Left lung (tissue), 10 donors: ENCODE results near the gene SON. TPM values are rescaled to one million over a fixed set of nuclear protein-coding genes. Genes with fewer than 3 reads are reported as not detected.
A peak's percentile ranks its signal among the peaks of the same experiment; 100 is the strongest.

Experiments
- ATAC-seq: fragments of 200-7000 bp; cut with Tn5 transposase; one replicate; pipeline ENCODE4 v1.9.1; 2020; ENCODE audit warnings: moderate library complexity
- DNase-seq, 4 donors: peaks; one replicate each; pipeline ENCODE4 v3.0.0-alpha.2; 2013 to 2020
- H3K27ac ChIP-seq, 2 donors: fragments of 200-600 bp; sonication (generic) in 1 of 2; one replicate each; pipeline versions ENCODE4 v1.5.0 to v1.8.0; 2020 to 2021
- H3K27me3 ChIP-seq, 2 donors: fragments of 200-600 bp; sonication (generic) in 1 of 2; one replicate each; pipeline versions ENCODE4 v1.5.0 to v1.8.0; 2020 to 2021
- H3K36me3 ChIP-seq, 2 donors: fragments of 200-600 bp; sonication (generic) in 1 of 2; one replicate each; pipeline versions ENCODE4 v1.5.0 to v1.8.0; 2020 to 2021
- H3K4me1 ChIP-seq, 2 donors: fragments of 200-600 bp; one replicate each; pipeline ENCODE4 v1.8.0; 2021
- H3K4me3 ChIP-seq, 2 donors: fragments of 200-600 bp; sonication (generic) in 1 of 2; one replicate each; pipeline versions ENCODE4 v1.5.0 to v1.8.0; 2020 to 2021; ENCODE audit warnings: mild to moderate bottlenecking in 1 of 2
- H3K9me3 ChIP-seq, 2 donors: fragments of 200-600 bp; sonication (generic) in 1 of 2; one replicate each; pipeline versions ENCODE4 v1.5.0 to v1.8.0; 2020 to 2021
- CTCF ChIP-seq, 2 donors: fragments of 200-600 bp; sonication (generic) in 1 of 2; IDR thresholded peaks; one replicate each; pipeline versions ENCODE4 v1.5.0 to v1.8.0; 2021; ENCODE audit warnings: antibody characterized with exemption in 2 of 2
- intact Hi-C, 2 donors: fragments of 100-400 bp; cut with DNase I; formaldehyde crosslinking; loops; one replicate each; pipeline versions ENCODE4 v1.11.2 to v1.14.2; 2022
- polyA plus RNA-seq, 6 donors: library from polyadenylated mRNA; unstranded; fragments of 120-200 nt; gene quantifications; one replicate each; pipeline ENCODE4 v1.2.1, GENCODE V29; 2013; ENCODE audit not compliant: insufficient read length in 6 of 6
- total RNA-seq, 2 donors: library from RNA; stranded (reverse); fragmentation: NEBNext Ultra II Directional; extraction: Animal tissue kit (Norgen Biotek cat#: 25700); gene quantifications; one replicate each; pipeline ENCODE4 v1.2.1, GENCODE V29; 2021
- donor health status: DM: no; HTN: yes; CAD: no.
- donor health status: DM: no; HTN: no; CAD: no.

The SON gene
- total and polyA plus RNA-seq, 8 donors: 237 to 454 (median 412) TPM

- H3K36me3 ChIP-seq: peaks cover 6 to 95% of the 10 kb centered on the region in 2 donors
- ATAC-seq: no peak
Measured at GRCh38 chr21:33560965-33561364, 18.1 kb downstream of the SON start.

GRCh38 chr21:33561373-33561772 is 18.5 kb downstream of the SON start:
- Histone ChIP-seq H3K27ac (no peak overlapping the region), H3K36me3 (peaks cover 6 to 91% of the 10 kb centered on the region in 2 donors), H3K4me3 (no peak overlapping the region), H3K9me3 (no peaks in the 10 kb centered on the region), H3K4me1 (peaks cover 0 to 6% of the 10 kb centered on the region in 2 donors), H3K27me3 (no peaks in the 10 kb centered on the region)
- DNase-seq (no peak), ATAC-seq (no peak)
- no peak for TF ChIP-seq CTCF (IDR thresholded peaks at IDR 0.05)
- intact Hi-C loops: no loop called here

More at GRCh38 chr21:33560965-33561364, 18.1 kb downstream of the SON start:
- Histone ChIP-seq H3K4me3 (no peak overlapping the region), H3K4me1 (peaks cover 0 to 9% of the 10 kb centered on the region in 2 donors), H3K9me3 (no peaks in the 10 kb centered on the region), H3K27me3 (no peaks in the 10 kb centered on the region), H3K27ac (no peak overlapping the region)
- no peak for DNase-seq
- no peak for TF ChIP-seq CTCF (IDR thresholded peaks at IDR 0.05)
- intact Hi-C loops: no loop called here

GRCh38 chr21:33562389-33562788 is 19.6 kb downstream of the SON start:
- H3K4me3 ChIP-seq: no peak overlapping the region

GRCh38 chr21:33566514-33566913 is 23.7 kb downstream of the SON start:
- no peaks in the 10 kb centered on the region for H3K27me3 ChIP-seq
- intact Hi-C loops: no loop called here
- TF ChIP-seq CTCF (IDR thresholded peaks at IDR 0.05): no peak
- peaks cover 0 to 3% of the 10 kb centered on the region in 2 donors for H3K4me1 ChIP-seq
- ATAC-seq (no peak), DNase-seq (no peak)
- peaks cover 0 to 85% of the 10 kb centered on the region in 2 donors for H3K36me3 ChIP-seq
- no peak overlapping the region for H3K4me3 ChIP-seq
- H3K9me3 ChIP-seq: no peaks in the 10 kb centered on the region
- no peak overlapping the region for H3K27ac ChIP-seq

More at GRCh38 chr21:33562389-33562788, 19.6 kb downstream of the SON start:
- TF ChIP-seq CTCF (IDR thresholded peaks at IDR 0.05): no peak
- H3K36me3 ChIP-seq: peaks cover 6 to 91% of the 10 kb centered on the region in 2 donors
- no peaks in the 10 kb centered on the region for H3K9me3 ChIP-seq
- DNase-seq (no peak), ATAC-seq (no peak)
- intact Hi-C loops: no loop called here
- H3K4me1 ChIP-seq: peaks cover 0 to 6% of the 10 kb centered on the region in 2 donors
- no peaks in the 10 kb centered on the region for H3K27me3 ChIP-seq
- H3K27ac ChIP-seq: no peak overlapping the region

- peak in 1 of 4 donors; percentile 53 for DNase-seq
- Histone ChIP-seq H3K9me3 (no peaks in the 10 kb centered on the region), H3K27ac (no peak overlapping the region), H3K27me3 (no peaks in the 10 kb centered on the region), H3K36me3 (peaks cover 0 to 85% of the 10 kb centered on the region in 2 donors), H3K4me1 (peaks cover 0 to 3% of the 10 kb centered on the region in 2 donors), H3K4me3 (no peak overlapping the region)
- intact Hi-C loops: no loop called here
- no peak for TF ChIP-seq CTCF (IDR thresholded peaks at IDR 0.05)
- no peak for ATAC-seq
Measured at GRCh38 chr21:33567914-33568313, 25.1 kb downstream of the SON start.
